Activated CD8-positive, alpha-beta T cell treated with anti-CD3 and anti-CD28 coated beads for 36 hours (primary cell): ENCODE measurements around the gene MRPL42. TPM values are rescaled to one million over a fixed set of nuclear protein-coding genes. Genes with fewer than 3 reads are reported as not detected.

ENCODE experiments used
- ATAC-seq: fragments of 200-7000 bp; cut with Tn5 transposase; one replicate; pipeline ENCODE4 v1.10.0; 2021; ENCODE audit warnings: mild to moderate bottlenecking, moderate library complexity
- CTCF ChIA-PET: fragments of 350-600 bp; sonication (Branson Sonifier 250); formaldehyde crosslinking; loops from one replicate; lab custom pipeline; 2021; ENCODE audit warnings: antibody characterized with exemption; lab: Charles Lee
- POLR2A ChIA-PET: fragments of 350-600 bp; sonication (Branson Sonifier 250); formaldehyde crosslinking; loops from one replicate; lab custom pipeline; 2021; ENCODE audit warnings: antibody characterized with exemption; lab: Charles Lee
- DNase-seq: peaks from one replicate; pipeline ENCODE4 v3.0.0-alpha.2; 2020
- H3K27ac Mint-ChIP-seq: one replicate; pipeline ENCODE4 v1.8.0; 2021; ENCODE audit warnings: mild to moderate bottlenecking, mixed read lengths
- H3K27me3 Mint-ChIP-seq: one replicate; pipeline ENCODE4 v1.8.0; 2021; ENCODE audit warnings: mixed read lengths
- H3K36me3 Mint-ChIP-seq: one replicate; pipeline ENCODE4 v1.8.0; 2021; ENCODE audit warnings: low read depth, mixed read lengths
- H3K4me1 Mint-ChIP-seq: one replicate; pipeline ENCODE4 v1.8.0; 2021; ENCODE audit warnings: low read depth, mixed read lengths
- H3K4me3 Mint-ChIP-seq: one replicate; pipeline ENCODE4 v1.8.0; 2021; ENCODE audit warnings: mild to moderate bottlenecking, moderate library complexity, mixed read lengths
- H3K9me3 Mint-ChIP-seq: one replicate; pipeline ENCODE4 v1.8.0; 2021; ENCODE audit warnings: mixed read lengths
- intact Hi-C: fragments of 100-400 bp; cut with micrococcal nuclease; formaldehyde crosslinking; loops from one replicate; pipeline ENCODE4 v1.10.0; 2022
- total RNA-seq, 2 experiments: library from RNA; stranded (reverse); gene quantifications; one replicate each; pipeline ENCODE4 v1.2.3, GENCODE V29; 2021
- TF ChIP-seq, protein P1 (sequence below): fragments of 200-600 bp; IDR thresholded peaks from one replicate; pipeline ENCODE4 v1.8.0; 2022; ENCODE audit warnings: antibody characterized with exemption, mild to moderate bottlenecking

MRPL42 gene
- total RNA-seq, 2 experiments from 2014 or later = 85.6 to 87.6 TPM

DNA sequence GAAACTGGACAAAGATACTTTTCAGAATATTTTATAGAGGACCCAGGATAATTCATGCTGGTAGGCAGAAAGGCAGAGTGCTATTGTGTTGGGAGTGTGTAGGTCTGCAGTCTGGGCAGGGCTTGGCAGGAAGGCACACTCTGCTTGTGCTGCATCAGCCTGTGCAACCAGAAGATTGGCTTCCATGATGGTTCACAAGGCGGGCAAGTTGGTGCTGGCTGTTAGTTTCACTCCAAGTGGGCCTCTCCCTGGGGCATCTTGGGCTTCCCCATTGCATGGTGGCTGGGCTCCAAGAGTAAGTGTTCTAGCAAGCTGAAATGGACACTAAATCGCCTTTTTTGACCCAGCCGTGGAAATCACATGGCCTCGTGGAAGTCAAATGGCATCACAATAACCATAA lies 23.7 kb upstream of the MRPL42 start:
- intact Hi-C loops = loop anchor here (5.0 to 10.0 kb wide), 2 partner anchors 66 to 1309 kb away; partner anchors contain the start of gene NUDT4
- ChIA-PET CTCF (interaction anchor here (2.5 kb wide), 1 partner anchor 24 kb away, joined by 11 read pairs; no protein-coding TSS in a partner anchor), POLR2A (interaction anchor here (3.2 kb wide), 1 partner anchor 24 kb away, joined by 15 read pairs; the partner anchor contains the start of gene MRPL42)
- Mint-ChIP-seq H3K4me1 (peaks cover 43% of the 10 kb centered on the region), H3K27me3 (no peaks in the 10 kb centered on the region), H3K27ac (no peak overlapping the region), H3K36me3 (peaks cover 10% of the 10 kb centered on the region), H3K9me3 (no peaks in the 10 kb centered on the region), H3K4me3 (no peak overlapping the region)
- DNase-seq (peak; percentile 16), ATAC-seq (no peak)
- TF ChIP-seq, protein P1, sequence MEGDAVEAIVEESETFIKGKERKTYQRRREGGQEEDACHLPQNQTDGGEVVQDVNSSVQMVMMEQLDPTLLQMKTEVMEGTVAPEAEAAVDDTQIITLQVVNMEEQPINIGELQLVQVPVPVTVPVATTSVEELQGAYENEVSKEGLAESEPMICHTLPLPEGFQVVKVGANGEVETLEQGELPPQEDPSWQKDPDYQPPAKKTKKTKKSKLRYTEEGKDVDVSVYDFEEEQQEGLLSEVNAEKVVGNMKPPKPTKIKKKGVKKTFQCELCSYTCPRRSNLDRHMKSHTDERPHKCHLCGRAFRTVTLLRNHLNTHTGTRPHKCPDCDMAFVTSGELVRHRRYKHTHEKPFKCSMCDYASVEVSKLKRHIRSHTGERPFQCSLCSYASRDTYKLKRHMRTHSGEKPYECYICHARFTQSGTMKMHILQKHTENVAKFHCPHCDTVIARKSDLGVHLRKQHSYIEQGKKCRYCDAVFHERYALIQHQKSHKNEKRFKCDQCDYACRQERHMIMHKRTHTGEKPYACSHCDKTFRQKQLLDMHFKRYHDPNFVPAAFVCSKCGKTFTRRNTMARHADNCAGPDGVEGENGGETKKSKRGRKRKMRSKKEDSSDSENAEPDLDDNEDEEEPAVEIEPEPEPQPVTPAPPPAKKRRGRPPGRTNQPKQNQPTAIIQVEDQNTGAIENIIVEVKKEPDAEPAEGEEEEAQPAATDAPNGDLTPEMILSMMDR = no peak

GRCh38 chr12:93447555-93448290 lies 19.6 kb upstream of the MRPL42 start:
- peaks cover 24% of the 10 kb centered on the region for H3K4me1 Mint-ChIP-seq
- POLR2A ChIA-PET = interaction anchor here (1.4 kb wide), 1 partner anchor 9 kb away, joined by 3 read pairs; no protein-coding TSS in a partner anchor
- H3K27me3 Mint-ChIP-seq = no peaks in the 10 kb centered on the region
- no peak overlapping the region for H3K4me3 Mint-ChIP-seq
- CTCF ChIA-PET = interaction anchor here (0.6 kb wide), 1 partner anchor 27 kb away, joined by 3 read pairs; no protein-coding TSS in a partner anchor
- no peak overlapping the region for H3K27ac Mint-ChIP-seq
- peak; percentile 30 for DNase-seq
- no peaks in the 10 kb centered on the region for H3K36me3 Mint-ChIP-seq
- intact Hi-C loops = loop anchor here (10.0 kb wide), 1 partner anchor 1313 kb away; no protein-coding TSS in a partner anchor
- H3K9me3 Mint-ChIP-seq = no peaks in the 10 kb centered on the region
- ATAC-seq = peak; percentile 60
- TF ChIP-seq, protein P1 = no peak

GRCh38 chr12:93448796-93449195 lies 18.5 kb upstream of the MRPL42 start:
- TF ChIP-seq, protein P1 = no peak
- no peaks in the 10 kb centered on the region for H3K36me3 Mint-ChIP-seq
- no peak for DNase-seq
- no peaks in the 10 kb centered on the region for H3K9me3 Mint-ChIP-seq
- no peak overlapping the region for H3K4me3 Mint-ChIP-seq
- POLR2A ChIA-PET = no interaction called here
- H3K27ac Mint-ChIP-seq = no peak overlapping the region
- no peaks in the 10 kb centered on the region for H3K27me3 Mint-ChIP-seq
- CTCF ChIA-PET = no interaction called here
- H3K4me1 Mint-ChIP-seq = peaks cover 16% of the 10 kb centered on the region
- ATAC-seq = no peak
- intact Hi-C loops = loop anchor here (10.0 kb wide), 1 partner anchor 1314 kb away; no protein-coding TSS in a partner anchor

GRCh38 chr12:93449277-93449676 lies 18.0 kb upstream of the MRPL42 start:
- CTCF ChIA-PET = no interaction called here

More at GRCh38 chr12:93449277-93449676, 18.0 kb upstream of the MRPL42 start:
- POLR2A ChIA-PET = no interaction called here
- H3K27me3 Mint-ChIP-seq = no peaks in the 10 kb centered on the region
- no peaks in the 10 kb centered on the region for H3K9me3 Mint-ChIP-seq
- peak; percentile 45 for ATAC-seq
- H3K27ac Mint-ChIP-seq = no peak overlapping the region
- peaks cover 16% of the 10 kb centered on the region for H3K4me1 Mint-ChIP-seq
- DNase-seq = no peak
- H3K36me3 Mint-ChIP-seq = no peaks in the 10 kb centered on the region
- TF ChIP-seq, protein P1 = no peak
- intact Hi-C loops = loop anchor here (10.0 kb wide), 1 partner anchor 1314 kb away; no protein-coding TSS in a partner anchor
- no peak overlapping the region for H3K4me3 Mint-ChIP-seq
